ENCODE measurements around the gene MYF5. TPM values are rescaled to one million over a fixed set of nuclear protein-coding genes. Genes with fewer than 3 reads are reported as not detected.

The MYF5 gene
- total and polyA plus RNA-seq, 2 experiments from 2014 or later, result not detected

DNA sequence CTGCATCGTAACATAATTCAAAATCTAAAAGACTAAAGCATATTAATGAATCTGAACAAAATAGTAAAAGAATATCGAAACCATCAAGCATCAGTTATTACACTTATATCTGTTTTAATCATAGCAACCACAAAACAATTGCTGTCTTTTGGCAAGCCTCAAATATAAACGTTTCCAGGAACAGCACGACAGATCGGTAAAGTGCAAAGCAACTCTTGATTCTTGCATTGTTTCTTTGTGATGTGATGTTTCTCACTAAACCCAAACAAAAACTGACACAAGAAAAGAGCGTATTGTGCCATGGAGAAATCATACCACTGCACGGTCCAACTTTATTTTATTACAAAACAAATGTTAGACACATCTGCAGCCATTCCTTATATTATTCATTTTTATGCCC lies 18.5 kb upstream of the MYF5 start:
- Histone ChIP-seq H3K27ac (no peak overlapping the region), H3K4me3 (no peak overlapping the region), H3K9me3 (ENCODE audit: low read depth) (no peaks in the 10 kb centered on the region), H2AFZ (no peak overlapping the region), H3K4me1 (ENCODE audit: insufficient read depth) (no peaks in the 10 kb centered on the region), H3K9me2 (replicated peaks; ENCODE audit: insufficient read depth) (no peaks in the 10 kb centered on the region), H4K20me1 (ENCODE audit: insufficient read depth, poor library complexity, severe bottlenecking) (no peaks in the 10 kb centered on the region), H3K79me2 (no peaks in the 10 kb centered on the region), H3K4me2 (no peak overlapping the region), H3K36me3 (replicated peaks; ENCODE audit: insufficient read depth, low read depth) (no peaks in the 10 kb centered on the region), H3K27me3 (no peaks in the 10 kb centered on the region)
- TF ChIP-seq EZH2phosphoT487 (IDR thresholded peaks at IDR 0.05; ENCODE audit: low read depth, severe bottlenecking, unreplicated experiment) (no peak), EZH2 (IDR thresholded peaks at IDR 0.05; ENCODE audit: borderline replicate concordance) (no peak)
- TF ChIP-seq, protein P1, sequence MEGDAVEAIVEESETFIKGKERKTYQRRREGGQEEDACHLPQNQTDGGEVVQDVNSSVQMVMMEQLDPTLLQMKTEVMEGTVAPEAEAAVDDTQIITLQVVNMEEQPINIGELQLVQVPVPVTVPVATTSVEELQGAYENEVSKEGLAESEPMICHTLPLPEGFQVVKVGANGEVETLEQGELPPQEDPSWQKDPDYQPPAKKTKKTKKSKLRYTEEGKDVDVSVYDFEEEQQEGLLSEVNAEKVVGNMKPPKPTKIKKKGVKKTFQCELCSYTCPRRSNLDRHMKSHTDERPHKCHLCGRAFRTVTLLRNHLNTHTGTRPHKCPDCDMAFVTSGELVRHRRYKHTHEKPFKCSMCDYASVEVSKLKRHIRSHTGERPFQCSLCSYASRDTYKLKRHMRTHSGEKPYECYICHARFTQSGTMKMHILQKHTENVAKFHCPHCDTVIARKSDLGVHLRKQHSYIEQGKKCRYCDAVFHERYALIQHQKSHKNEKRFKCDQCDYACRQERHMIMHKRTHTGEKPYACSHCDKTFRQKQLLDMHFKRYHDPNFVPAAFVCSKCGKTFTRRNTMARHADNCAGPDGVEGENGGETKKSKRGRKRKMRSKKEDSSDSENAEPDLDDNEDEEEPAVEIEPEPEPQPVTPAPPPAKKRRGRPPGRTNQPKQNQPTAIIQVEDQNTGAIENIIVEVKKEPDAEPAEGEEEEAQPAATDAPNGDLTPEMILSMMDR (IDR thresholded peaks at IDR 0.05; ENCODE audit: poor library complexity), result no peak
- no peak for DNase-seq (ENCODE audit: low spot score)
- WGBS (ENCODE audit: low lambda C conversion rate, missing lambda C conversion rate), result 82% methylated on average over 7 of the region's 7 CpGs

DNA sequence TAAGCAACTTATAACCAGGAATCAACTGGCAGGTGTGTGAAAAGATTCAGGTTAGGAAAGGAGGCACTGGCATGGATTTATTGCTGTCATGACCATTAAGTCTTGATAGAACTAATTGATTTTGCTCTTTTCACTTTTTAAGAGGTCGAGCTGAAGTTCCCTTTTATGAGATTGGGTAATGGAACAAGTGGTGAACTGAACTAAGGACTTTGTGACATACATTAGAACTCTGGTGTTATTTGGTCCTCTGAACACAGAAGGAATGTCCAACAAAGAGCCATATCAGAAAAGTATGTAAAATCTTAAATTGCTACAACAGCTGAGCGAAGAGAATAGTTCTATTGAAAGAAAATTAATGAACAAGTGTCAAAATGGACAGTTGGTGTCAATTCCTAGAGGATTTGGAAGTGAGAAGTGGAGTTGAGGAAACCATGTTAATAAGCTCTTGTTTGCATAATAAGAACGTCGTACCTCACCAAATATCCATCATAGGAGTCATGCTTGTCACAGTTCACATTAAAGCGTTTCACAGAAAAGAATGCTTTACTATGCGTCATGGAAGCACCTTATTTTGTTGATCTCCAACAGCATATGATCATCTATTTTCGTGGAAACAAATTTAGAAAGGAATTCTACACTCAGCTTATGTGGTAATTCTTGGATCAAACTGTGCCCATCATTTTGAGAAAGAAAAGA lies 17.7 kb upstream of the MYF5 start:
- H3K4me3 ChIP-seq, result no peak overlapping the region
- 85% methylated on average over 7 of the region's 7 CpGs for WGBS (ENCODE audit: low lambda C conversion rate, missing lambda C conversion rate)
- no peak for DNase-seq (ENCODE audit: low spot score)
- H3K4me2 ChIP-seq, result no peak overlapping the region
- no peaks in the 10 kb centered on the region for H3K4me1 ChIP-seq (ENCODE audit: insufficient read depth)
- no peaks in the 10 kb centered on the region for H3K9me2 ChIP-seq (replicated peaks; ENCODE audit: insufficient read depth)
- no peaks in the 10 kb centered on the region for H4K20me1 ChIP-seq (ENCODE audit: insufficient read depth, poor library complexity, severe bottlenecking)
- no peak overlapping the region for H3K27ac ChIP-seq
- H3K79me2 ChIP-seq, result no peaks in the 10 kb centered on the region
- H3K9me3 ChIP-seq (ENCODE audit: low read depth), result no peaks in the 10 kb centered on the region
- H3K36me3 ChIP-seq (replicated peaks; ENCODE audit: insufficient read depth, low read depth), result no peaks in the 10 kb centered on the region
- H2AFZ ChIP-seq, result no peak overlapping the region
- H3K27me3 ChIP-seq, result no peaks in the 10 kb centered on the region
- TF ChIP-seq, protein P1 (IDR thresholded peaks at IDR 0.05; ENCODE audit: poor library complexity), result no peak
- no peak for TF ChIP-seq EZH2 (IDR thresholded peaks at IDR 0.05; ENCODE audit: borderline replicate concordance)
- TF ChIP-seq EZH2phosphoT487 (IDR thresholded peaks at IDR 0.05; ENCODE audit: low read depth, severe bottlenecking, unreplicated experiment), result no peak

DNA sequence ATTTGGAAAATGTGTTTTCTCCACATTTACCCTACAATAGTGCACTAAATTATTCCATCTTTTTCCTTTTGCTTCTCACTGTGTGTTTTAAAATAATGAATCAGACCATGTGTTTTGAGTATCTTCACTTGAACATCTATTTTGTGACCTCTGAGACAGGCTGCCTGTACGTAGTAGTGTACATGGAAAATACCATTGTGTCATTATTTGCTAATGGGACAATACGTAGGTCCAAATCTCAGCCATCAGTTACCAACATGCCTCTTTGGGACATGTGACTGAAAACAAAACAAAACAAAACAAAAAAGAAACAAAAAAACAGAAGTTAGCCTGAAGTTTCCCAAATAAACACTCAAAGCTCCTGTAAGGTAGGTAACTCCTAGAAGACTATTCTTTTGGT lies 16.4 kb upstream of the MYF5 start:
- TF ChIP-seq EZH2 (IDR thresholded peaks at IDR 0.05; ENCODE audit: borderline replicate concordance), result no peak
- TF ChIP-seq EZH2phosphoT487 (IDR thresholded peaks at IDR 0.05; ENCODE audit: low read depth, severe bottlenecking, unreplicated experiment), result no peak
- TF ChIP-seq, protein P1 (IDR thresholded peaks at IDR 0.05; ENCODE audit: poor library complexity), result no peak
- Histone ChIP-seq H2AFZ (no peak overlapping the region), H3K27me3 (no peaks in the 10 kb centered on the region), H3K9me3 (ENCODE audit: low read depth) (no peaks in the 10 kb centered on the region), H3K27ac (no peak overlapping the region), H3K36me3 (replicated peaks; ENCODE audit: insufficient read depth, low read depth) (no peaks in the 10 kb centered on the region), H3K4me3 (no peak overlapping the region), H3K4me2 (no peak overlapping the region), H4K20me1 (ENCODE audit: insufficient read depth, poor library complexity, severe bottlenecking) (no peaks in the 10 kb centered on the region), H3K9me2 (replicated peaks; ENCODE audit: insufficient read depth) (no peaks in the 10 kb centered on the region), H3K4me1 (ENCODE audit: insufficient read depth) (no peaks in the 10 kb centered on the region), H3K79me2 (no peaks in the 10 kb centered on the region)
- DNase-seq (ENCODE audit: low spot score), result no peak
- 81% methylated on average over 2 of the region's 2 CpGs for WGBS (ENCODE audit: low lambda C conversion rate, missing lambda C conversion rate)
